NCI-H2227 (cell line): ENCODE data around the gene DCLRE1B.

Experiments
- DNase-seq: peaks from one replicate; lab custom pipeline; 2025; ENCODE audit not compliant: unreplicated experiment; lab: John Stamatoyannopoulos, UW

Gene DCLRE1B

DNA sequence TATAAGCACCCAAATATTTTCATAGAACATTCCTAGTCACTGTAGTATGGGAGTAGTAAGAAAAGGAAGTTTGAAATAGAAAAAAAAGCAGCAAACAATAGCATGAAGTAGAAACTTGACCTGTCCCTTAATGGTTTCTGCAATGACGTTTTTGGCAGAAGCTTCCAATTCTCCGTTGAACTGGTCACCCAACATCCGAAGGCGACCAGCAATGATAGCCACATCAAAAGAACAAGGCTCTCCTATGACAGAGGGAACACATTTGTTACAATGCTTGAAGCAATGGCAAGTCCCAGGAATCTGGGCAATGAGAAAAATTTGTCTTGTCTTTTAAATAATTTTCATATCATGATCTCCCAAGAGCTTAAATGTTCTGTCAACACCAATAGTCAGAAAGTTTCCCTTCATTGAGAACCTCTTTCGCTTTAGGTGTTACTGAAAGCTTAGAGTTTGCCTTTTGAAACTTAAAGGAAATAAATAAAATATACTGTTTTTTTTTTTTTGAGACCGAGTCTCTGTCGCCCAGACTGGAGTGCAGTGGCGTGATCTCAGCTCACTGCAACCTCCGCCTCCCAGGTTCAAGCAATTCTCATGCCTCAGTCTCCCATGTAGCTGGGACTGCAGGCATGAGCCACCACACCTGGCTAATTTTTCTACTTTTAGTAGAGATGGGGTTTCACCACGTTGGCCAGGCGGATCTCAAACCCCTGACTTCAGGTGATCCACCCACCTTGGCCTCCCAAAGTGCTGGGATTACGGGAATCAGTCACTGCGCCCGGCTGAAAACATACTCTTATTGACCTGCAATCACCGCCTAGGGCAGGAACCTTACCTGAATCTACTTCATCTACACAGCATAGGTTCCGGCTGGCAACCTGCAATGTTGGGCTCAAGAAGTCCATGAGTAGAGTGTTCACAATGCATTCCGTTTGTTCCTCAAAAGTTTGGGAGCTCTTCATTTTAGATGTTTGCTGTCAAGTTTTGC lies 18.4 kb upstream of the DCLRE1B start:
- DNase-seq = no peak

DNA sequence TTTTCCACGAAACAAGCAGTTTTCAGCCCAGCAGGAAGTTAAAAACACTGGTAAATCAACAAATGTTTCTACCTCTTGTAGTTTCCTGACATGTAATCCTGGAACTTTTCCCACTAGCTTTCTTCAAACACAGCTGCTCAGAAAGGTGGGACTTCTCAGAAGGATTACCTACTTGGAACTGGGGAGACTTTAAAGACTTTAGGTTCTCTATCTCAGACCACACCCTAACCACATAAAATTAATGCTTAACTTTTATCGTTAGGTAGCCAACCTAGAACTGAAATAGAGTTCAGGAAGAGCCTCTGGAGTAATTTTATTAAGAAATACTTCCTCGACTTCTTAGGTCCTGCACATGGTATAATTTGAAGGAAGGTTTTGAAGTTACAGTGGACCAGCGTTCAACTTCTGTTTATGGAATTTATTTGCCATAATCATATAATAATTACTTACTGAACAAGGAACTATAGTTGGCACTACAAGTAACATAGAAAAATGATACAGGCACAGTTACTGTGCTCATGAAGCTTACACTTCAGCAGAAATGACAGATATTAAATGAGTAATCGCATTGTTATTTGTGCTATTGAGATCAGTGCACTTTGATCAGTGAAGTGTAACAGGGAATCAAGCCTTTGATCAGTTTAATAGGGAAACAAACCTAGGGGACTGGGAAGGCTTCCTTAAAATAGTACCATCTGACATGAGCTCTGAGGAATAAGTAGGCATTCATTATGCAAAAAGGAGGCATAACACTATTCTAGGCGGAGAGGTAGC lies 17.5 kb upstream of the DCLRE1B start, which contains the start of gene BCL2L15:
Gene BCL2L15 (minus strand): TSS at position 180 of the 774 bp plus-strand sequence. CDS start 206 bp downstream, outside the sequence.
- no peak for DNase-seq

DNA sequence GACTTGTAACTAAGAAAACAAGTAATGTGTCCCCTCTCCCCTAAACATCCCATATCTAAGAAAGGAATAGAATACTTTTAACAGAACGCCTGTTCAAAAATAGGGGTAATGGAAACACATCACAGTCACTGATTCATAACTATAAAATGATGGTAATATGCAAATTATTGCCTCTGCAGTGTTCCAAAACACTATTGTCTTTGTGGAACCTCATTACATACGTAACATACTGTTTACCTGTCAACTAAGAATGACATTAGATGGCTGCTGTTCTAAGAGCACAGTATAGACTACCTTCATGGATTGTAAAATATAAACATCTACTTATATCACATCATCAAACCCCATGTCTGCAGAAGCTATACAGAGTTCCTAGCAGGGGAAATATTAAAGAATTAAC lies 14.3 kb upstream of the DCLRE1B start:
- no peak for DNase-seq

DNA sequence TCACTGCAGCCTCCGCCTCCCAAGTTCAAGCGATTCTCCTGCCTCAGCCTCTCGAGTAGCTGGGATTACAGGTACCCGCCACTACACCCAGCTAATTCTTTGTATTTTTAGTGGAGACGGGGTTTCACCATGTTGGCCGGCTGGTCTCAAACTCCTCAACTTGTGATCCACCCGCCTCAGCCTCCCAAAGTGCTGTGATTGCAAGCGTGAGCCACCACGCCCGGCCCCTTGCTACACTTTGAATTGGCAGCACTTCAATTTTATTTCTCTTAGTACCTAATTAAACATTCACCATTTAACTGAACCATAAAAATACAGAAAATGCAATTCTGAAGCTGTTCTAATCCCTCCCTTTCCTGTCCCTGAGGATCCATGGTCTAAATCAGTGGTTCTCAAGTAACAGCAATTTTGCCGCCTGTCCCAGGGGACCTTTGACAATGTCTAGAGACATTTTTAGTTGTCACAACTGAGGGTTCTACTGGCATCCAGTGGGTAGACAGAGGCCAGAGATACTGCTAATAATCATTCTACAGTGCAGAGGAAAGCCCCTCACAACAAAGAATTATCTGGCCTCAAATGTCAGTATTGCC lies 13.4 kb upstream of the DCLRE1B start:
- no peak for DNase-seq

DNA sequence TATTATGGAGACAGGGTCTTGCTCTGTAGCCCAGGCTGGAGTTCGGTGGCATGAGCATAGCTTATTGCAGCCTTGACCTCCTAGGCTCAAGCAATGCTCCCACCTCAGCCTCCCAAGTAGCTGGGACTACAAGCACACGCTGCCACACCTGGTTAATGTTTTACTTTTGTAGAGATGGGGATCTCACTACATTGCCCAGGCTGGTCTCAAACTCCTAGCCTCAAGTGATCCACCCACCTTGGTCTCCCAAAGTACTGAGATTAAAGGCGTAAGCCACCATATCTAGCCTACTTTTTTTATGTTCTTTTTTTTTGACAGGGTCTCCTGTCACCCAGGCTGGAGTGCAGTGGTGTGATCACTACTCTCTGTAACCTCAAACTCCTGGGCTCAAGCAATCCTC lies 11.9 kb upstream of the DCLRE1B start:
- no peak for DNase-seq

DNA sequence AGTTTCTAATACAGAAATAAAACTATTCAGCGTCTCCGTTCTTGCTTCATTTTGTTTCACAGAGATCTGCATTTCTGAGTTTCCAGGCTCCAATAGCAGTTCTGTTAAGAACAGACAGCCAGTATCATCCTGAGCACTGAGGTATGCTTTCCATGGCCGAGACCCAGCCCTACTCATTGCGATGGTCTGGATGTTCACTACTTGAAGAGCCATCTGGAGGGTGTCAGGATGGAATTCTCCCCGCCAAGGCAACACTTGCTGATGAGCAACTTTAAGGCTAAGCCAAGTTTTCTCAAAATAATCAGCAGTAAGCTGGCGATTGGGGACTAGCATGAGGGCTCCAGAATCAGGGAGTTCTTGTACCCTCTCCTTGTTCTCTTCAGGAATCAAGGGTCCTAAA lies 10.0 kb upstream of the DCLRE1B start:
- no peak for DNase-seq

DNA sequence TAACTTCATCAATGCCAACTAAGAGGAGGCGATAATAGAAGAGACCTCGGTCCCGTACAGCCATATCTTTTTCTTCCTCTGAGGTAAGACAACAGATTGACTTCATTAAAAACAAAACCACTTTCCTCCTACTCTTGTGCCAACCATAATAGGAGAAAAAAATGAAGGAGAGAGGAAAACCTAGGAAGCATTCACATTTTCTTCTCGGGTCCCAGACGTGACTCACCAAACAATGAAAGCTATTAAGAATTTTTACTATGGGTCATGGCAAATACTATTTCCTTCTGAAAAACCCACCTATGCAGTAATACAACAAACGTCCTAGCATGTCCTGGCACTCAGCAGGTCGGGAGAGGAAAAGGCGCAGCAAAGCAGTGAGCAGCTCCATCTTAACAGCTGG lies 9.2 kb upstream of the DCLRE1B start:
- DNase-seq = no peak

DNA sequence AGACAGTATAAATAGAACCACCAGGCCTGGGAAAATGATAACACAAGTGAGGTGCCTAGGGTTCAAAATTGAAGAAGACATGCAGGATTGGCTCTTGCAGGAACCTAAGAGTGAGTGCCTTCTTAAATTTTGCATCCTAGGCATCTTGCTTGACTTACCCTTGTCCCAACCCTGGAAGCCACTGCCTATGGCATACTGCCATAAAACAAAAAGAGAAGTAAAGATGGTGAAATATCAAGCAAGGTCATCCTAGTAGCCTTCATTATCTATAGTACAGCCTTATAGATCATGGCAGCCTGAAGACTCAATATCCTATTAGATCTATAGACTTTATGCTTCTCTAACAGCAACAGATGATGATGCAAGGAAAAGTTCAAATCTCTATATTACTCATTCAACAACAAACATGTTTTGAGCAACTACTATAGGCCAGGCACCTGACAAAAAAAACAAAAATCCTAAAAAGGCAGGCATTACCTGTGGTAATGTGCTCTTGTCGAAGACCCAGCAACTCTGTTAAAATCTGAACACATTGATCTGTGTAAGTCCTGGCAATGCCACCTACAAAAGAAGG lies 6.8 kb upstream of the DCLRE1B start:
- no peak for DNase-seq

DNA sequence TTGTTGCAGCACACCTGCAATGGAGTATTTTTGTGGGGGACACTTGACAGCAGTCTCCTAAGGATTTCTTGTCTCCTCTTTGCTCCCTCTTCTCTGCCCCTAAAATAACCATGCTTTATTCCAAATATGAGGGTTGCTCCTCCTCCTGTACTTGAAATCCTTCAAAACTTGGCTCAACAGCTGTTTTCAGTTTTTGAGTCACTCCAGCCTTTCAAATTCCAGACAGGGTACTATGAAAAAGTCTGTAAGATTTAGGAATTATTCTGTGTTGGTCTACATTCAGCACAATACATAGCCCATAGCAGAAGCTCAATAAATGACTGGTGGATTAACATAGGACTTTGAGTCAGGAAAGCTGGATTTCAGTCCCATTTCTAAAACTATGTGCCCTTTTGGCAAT lies 6.0 kb upstream of the DCLRE1B start:
- DNase-seq = no peak

DNA sequence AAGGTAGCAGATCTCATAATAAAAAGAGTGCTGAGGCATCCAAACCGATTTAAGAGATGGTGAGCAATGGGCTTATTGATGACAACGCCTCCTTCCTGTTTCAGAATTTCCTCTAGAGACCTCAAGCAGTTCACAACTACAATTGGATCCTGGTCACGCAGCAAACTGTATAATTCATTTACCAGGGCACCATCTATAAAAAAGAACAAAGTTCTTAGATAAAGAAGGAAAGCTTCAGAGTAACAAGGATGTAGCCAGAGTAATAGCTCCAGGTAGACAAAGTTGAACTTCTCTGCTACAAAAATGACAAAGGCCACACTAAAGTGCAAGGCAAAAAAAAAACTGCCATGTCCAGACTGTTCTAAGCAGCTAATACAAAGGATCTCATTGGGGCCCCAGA lies 3.9 kb upstream of the DCLRE1B start:
- DNase-seq = no peak

DNA sequence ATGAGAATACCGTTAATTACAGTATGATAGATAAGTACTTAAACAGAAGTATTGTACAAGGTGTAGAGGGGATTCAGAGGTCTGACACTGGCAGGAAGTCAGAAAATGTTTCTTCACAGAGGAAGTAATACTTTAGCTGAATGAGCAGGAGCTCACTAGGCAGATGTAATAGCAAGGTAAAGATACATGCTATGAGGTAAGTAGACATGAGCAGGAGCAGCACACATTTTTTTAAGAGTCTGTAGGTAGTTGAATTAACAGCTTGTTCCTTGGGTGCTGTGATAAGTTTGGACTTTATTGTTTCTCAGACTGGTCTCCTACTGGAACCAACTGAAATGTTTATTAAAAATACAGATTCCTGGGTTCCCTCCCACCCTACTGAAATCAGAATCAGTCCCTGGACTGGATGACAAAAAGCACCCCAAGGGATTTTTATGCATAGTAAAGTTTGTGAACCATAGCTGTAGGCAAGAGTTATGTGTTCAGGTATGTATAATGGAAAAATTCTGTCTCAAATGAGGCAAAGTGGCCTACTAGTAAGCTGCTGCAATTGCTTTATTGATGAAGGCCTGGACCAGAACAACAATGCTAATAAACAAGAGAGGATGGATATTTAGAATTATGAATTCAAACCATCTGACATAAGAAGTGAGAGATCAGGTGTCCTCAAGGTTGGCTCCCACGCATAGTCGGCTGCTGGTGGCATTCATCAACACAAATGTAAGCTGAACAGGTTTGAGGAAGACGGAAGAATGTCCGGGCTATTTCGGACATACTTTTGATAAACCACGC lies 1.4 kb upstream of the DCLRE1B start:
- DNase-seq = peak; percentile 24

DNA sequence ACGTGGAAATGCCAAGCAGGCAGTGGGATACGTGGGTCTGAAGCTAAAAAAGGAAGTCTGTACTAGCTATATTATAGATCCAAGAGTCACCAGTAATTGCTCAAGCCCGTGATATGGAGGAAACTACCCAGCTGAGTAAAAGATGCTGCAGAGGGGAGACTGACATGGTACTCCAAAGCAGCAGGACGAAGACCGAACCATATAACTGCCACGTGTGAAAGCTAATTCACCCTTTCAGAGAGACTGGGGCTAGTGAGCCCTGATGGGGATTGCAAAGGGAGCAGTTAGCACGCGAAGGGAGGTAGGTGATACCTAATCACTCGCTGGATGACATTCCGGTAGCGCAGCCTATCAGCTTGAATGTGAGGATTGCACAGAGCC lies 843 bp upstream of the DCLRE1B start:
- DNase-seq = peak; percentile 81

DNA sequence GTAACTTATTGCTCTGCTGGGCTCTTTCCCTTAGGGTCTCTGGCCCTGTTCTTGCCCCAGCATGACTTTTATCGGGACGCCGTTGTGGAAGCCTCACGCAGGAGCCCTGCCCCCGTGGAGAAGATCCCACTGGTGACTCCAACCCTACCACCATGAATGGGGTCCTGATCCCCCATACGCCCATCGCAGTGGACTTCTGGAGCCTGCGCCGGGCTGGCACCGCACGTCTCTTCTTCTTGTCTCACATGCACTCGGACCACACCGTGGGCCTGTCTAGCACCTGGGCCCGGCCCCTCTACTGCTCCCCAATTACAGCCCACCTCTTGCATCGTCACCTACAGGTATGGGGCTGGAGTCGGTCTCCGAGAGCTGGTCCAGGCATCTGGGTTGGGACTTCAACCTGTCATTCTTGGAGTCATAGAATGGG lies 322 bp downstream of the DCLRE1B start:
- peak; percentile 64 for DNase-seq

DNA sequence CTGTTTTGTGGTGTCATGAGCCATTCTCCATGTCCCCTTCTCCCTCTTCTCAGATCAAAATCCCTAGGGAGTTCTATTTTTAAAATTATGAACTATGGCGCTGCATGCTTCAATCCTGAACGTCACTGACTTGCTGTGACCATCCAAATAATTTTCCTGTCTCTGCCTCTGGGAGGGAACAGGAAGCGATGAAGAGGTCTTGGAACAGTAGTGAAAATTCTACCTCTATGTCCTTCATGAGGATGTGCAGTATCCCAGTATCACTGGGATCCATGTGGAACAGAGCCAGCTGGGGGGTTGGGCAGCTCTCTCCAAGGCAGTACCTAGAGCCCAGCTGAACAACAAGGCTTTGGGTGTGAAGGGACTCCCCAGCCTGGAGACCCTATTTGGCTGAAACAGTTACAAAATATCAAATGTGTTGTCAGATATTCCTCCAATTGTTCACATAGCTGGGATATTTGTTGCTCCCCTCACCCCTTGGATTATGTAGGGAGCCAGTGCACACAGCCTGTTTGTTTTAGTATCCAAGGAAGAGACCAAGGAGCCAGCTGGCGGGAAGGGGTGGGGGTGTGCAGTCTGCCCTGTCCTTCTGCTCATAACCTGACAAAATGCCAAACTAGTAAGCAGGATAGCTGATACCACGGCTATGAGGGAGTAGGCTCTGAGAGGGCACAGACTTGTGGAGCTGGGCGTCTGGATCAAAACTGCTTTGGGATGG lies 7.6 kb downstream of the DCLRE1B start:
- DNase-seq = no peak

DNA sequence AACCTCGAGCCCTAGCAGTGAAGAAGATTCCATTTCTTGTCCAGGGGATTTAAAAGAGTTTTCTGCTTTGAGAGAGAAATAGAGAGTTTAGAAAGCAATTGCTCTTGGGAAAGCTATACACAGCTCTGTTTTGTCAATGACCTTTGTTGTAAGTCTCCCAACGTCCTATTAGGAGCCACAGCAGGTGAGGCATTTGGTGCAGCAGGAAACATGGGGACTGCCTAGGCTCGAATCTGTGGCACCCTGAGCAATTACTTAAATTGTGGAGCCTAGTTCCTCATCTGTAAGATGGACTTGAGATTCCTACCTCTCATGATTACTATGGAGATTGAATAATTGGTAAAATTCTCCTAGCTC lies 8.2 kb downstream of the DCLRE1B start:
- DNase-seq = no peak

DNA sequence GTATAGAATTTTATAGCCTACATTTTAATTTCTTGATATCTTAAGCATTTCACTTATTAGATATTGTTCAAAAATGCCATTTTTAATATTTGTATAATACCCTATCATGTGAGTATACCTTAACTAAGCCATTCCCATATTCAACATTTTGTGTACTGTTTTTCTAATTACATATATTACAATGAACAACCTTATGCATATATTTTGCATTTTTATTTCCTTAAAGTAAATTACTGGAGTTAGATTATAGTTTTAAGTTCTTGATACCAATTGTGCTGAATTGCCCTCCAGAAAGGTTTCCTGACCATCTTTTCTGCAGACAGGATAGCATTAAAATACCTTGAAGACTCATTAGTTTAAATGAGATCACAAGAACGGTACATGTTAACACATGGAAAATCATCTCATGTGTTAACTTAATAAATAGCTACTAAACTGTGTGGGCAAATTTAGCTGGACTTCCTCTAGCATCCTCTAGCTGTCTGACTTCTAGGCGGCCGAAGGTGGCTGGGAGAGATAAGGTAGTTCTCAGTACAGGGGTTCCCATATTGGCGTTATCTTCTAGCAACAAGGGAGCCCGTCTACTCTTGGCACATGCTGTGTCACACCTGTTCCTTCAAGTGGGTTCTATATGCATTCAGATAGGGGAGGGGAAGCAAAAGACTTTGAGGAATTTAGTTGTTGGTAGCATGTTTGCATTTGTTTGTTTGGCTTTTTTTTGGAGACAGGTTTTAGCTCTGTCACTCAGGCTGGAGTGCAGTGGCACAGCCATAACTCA lies 8.9 kb downstream of the DCLRE1B start:
- no peak for DNase-seq

DNA sequence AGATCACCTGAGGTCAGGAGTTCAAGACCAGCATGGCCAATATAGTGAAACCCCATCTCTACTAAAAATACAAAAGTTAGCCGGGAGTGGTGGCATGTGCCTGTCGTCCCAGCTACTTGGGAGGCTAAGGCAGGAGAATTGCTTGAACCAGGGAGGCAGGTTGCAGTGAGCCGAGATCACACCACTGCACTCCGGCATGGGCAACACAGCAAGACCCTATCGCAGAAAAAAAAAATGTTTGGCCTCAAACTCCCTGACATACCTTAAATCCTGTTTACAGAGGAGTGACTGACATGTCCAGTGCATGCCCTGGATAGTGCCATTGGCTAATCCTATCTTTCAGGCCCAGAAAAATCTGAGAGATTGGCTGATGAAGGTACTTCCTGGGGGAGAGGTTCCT lies 11.8 kb downstream of the DCLRE1B start:
- DNase-seq = no peak

DNA sequence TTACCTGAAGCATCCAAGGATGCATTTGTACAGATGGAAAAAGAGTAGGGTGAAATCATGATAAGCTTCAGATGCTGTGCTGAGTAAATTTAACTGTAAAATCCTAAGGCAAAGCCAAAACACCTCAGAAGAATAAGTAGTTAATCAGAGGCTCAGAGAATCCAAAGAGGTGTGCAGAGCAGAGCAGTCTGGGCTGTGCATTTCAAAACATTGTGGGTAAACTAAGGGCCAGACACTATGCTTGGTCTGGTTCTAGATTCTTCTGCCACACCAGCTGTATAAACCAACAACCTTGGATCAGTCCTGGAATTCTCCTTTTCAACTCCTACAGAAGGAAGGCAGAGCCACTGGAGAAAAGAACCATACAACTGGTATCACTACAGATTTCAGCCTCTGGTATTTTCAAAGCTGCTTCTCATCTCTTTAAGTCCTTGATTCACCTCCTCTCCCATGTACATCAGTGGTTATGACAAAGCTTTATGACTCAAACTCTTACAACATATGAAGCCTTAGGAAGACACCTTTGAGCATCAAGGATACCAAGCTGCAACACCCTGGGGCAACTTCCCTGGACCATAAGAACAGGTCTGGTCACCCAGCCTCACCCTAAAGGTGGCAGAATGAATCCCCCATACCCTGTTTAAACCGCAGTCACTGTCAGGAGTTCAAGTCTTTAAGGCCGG lies 12.4 kb downstream of the DCLRE1B start:
- DNase-seq = no peak

DNA sequence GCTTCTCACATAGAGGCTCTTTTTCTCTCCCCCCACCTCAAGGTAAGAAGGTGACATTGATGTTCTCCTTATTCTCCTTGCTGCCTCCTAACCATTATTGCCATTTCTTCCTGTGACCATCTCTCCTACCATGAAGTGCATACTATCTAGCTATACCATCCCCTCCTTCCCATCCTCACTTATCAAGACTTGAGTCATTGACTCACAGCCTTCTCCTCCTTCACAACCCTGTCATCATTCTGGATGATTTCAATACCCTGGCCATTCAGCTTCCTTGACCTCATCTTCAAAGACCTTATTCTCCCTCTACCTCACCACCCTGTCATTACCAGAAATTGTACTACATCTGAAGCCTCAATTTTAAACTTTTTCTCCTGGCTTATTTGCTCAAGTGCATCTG lies 13.1 kb downstream of the DCLRE1B start:
- DNase-seq = peak; percentile 44
